CD14-positive monocyte (primary cell): ENCODE results near the gene LEPROT. TPM values are rescaled to one million over a fixed set of nuclear protein-coding genes. Genes with fewer than 3 reads are reported as not detected.

Experiments used
- DNase-seq, 3 donors: peaks; one replicate each; pipeline ENCODE4 v3.0.0-alpha.2; 2011 to 2022
- H2AFZ ChIP-seq: 2 replicates; pipeline ENCODE4 v1.6.0; 2012; ENCODE audit warnings: mild to moderate bottlenecking, low read depth, low read length, inconsistent platforms; ENCODE audit not compliant: insufficient read depth, poor library complexity, severe bottlenecking
- H3K27ac ChIP-seq, 2 donors: 1 replicate in 1 of 2; 2 replicates in 1 of 2; pipeline ENCODE4 v1.5.1; 2012 to 2013; ENCODE audit warnings: low read length in 2 of 2, control low read depth in 1 of 2, inconsistent platforms in 1 of 2, low read depth in 1 of 2, mild to moderate bottlenecking in 1 of 2
- H3K27me3 ChIP-seq, 2 donors: one replicate each; pipeline versions ENCODE4 v1.6.0 to v1.6.1; 2011 to 2013; ENCODE audit warnings: low read length in 2 of 2; ENCODE audit not compliant: control insufficient read depth in 2 of 2, insufficient read depth in 2 of 2
- H3K36me3 ChIP-seq, 2 donors: replicated peaks in 1 of 2; 1 replicate in 1 of 2; 2 replicates in 1 of 2; pipeline versions ENCODE4 v1.5.1 to v1.6.1; 2012 to 2013; ENCODE audit warnings: low read length in 2 of 2, control low read depth in 1 of 2, inconsistent platforms in 1 of 2, mild to moderate bottlenecking in 1 of 2; ENCODE audit not compliant: insufficient read depth in 2 of 2, control insufficient read depth in 1 of 2
- H3K4me1 ChIP-seq, 2 donors: 1 replicate in 1 of 2; 2 replicates in 1 of 2; pipeline versions ENCODE4 v1.5.1 to v1.6.1; 2012 to 2013; ENCODE audit warnings: low read length in 2 of 2, control low read depth in 1 of 2, inconsistent platforms in 1 of 2, mild to moderate bottlenecking in 1 of 2, moderate library complexity in 1 of 2; ENCODE audit not compliant: insufficient read depth in 2 of 2, control insufficient read depth in 1 of 2
- H3K4me2 ChIP-seq: replicated peaks from 2 replicates; pipeline ENCODE3; 2012; ENCODE audit warnings: low read length, moderate library complexity, mild to moderate bottlenecking; ENCODE audit not compliant: poor library complexity, severe bottlenecking; ENCODE audit errors: extremely low read depth
- H3K4me3 ChIP-seq, 3 experiments: fragments of 200-600 bp in 1 of 3; sonication (generic) in 1 of 3; replicated peaks in 1 of 3; 1 replicate in 2 of 3; 2 replicates in 1 of 3; pipeline ENCODE4 v1.5.1; 2011 to 2013; ENCODE audit warnings: low read length in 3 of 3, mild to moderate bottlenecking in 3 of 3, control low read depth in 2 of 3, low read depth in 2 of 3, inconsistent platforms in 1 of 3, moderate library complexity in 1 of 3
- H3K79me2 ChIP-seq: 2 replicates; pipeline ENCODE4 v1.6.0; 2012; ENCODE audit warnings: mild to moderate bottlenecking, control low read depth, inconsistent platforms, low read length, moderate library complexity; ENCODE audit not compliant: insufficient read depth
- H3K9ac ChIP-seq: 2 replicates; pipeline ENCODE4 v1.6.0; 2017; ENCODE audit warnings: low read length, mild to moderate bottlenecking; ENCODE audit not compliant: insufficient read depth, poor library complexity, severe bottlenecking
- H3K9me3 ChIP-seq, 2 donors: replicated peaks in 1 of 2; 1 replicate in 1 of 2; 2 replicates in 1 of 2; pipeline versions ENCODE4 v1.5.1 to v1.6.1; 2012 to 2013; ENCODE audit warnings: low read length in 2 of 2, control low read depth in 1 of 2; ENCODE audit not compliant: control insufficient read depth in 1 of 2, insufficient read depth in 1 of 2
- H4K20me1 ChIP-seq: 2 replicates; pipeline ENCODE4 v1.6.0; 2012; ENCODE audit warnings: mild to moderate bottlenecking, low read length, control low read depth, moderate library complexity; ENCODE audit not compliant: insufficient read depth
- H3K27ac Mint-ChIP-seq, 7 donors: one replicate each; pipeline ENCODE4 v1.8.0; 2020; ENCODE audit warnings: mild to moderate bottlenecking in 7 of 7, mixed read lengths in 7 of 7, moderate library complexity in 6 of 7, inconsistent platforms in 2 of 7
- H3K27me3 Mint-ChIP-seq, 3 donors: one replicate each; pipeline ENCODE4 v1.8.0; 2021 to 2022; ENCODE audit warnings: low read depth in 3 of 3, mild to moderate bottlenecking in 3 of 3, mixed read lengths in 3 of 3, moderate library complexity in 3 of 3, inconsistent platforms in 1 of 3
- H3K36me3 Mint-ChIP-seq, 2 donors: one replicate each; pipeline ENCODE4 v1.8.0; 2020; ENCODE audit warnings: mixed read lengths in 2 of 2, inconsistent platforms in 1 of 2, mild to moderate bottlenecking in 1 of 2
- H3K4me1 Mint-ChIP-seq: one replicate; pipeline ENCODE4 v1.8.0; 2020; ENCODE audit warnings: mild to moderate bottlenecking, mixed read lengths
- H3K4me3 Mint-ChIP-seq, 2 donors: one replicate each; pipeline ENCODE4 v1.8.0; 2020; ENCODE audit warnings: mild to moderate bottlenecking in 2 of 2, mixed read lengths in 2 of 2, moderate library complexity in 1 of 2
- H3K9me3 Mint-ChIP-seq, 7 donors: one replicate each; pipeline ENCODE4 v1.8.0; 2020 to 2022; ENCODE audit warnings: mixed read lengths in 7 of 7, mild to moderate bottlenecking in 6 of 7, moderate library complexity in 6 of 7, inconsistent platforms in 2 of 7
- CTCF ChIP-seq: fragments of 200-600 bp; IDR thresholded peaks from one replicate; pipeline ENCODE4 v1.8.0; 2022; ENCODE audit warnings: antibody characterized with exemption, mild to moderate bottlenecking
- WGBS: methylation state at CpG from one replicate; pipeline ENCODE4 v1.1.5; 2013; ENCODE audit warnings: missing lambda C conversion rate; ENCODE audit not compliant: insufficient coverage; 5-methylcytosine and 5-hydroxymethylcytosine counted together
- intact Hi-C, 2 donors: fragments of 100-400 bp; cut with micrococcal nuclease; formaldehyde crosslinking; loops; one replicate each; pipeline versions ENCODE4 v1.15.0 to v1.15.1; 2023
- polyA plus RNA-seq, 3 donors: library from polyadenylated mRNA; depleted of rRNA in 1 of 3; unstranded in 2 of 3; stranded (reverse) in 1 of 3; fragments of 300-500 nt in 2 of 3; fragments of >200 nt in 1 of 3; fragmentation: Illumina TruSeq in 2 of 3; gene quantifications; 1 replicate in 2 of 3; 2 replicates in 1 of 3; pipeline ENCODE4 v1.2.3, GENCODE V29; 2012 to 2021
- small RNA-seq: library from RNA; depleted of rRNA; stranded (forward); fragments of <200 nt; gene quantifications from one replicate; pipeline ENCODE3, GENCODE V24; 2012; ENCODE audit warnings: low read depth; ENCODE audit not compliant: insufficient read length

LEPROT gene
- polyA plus RNA-seq, 3 donors: 56.3 to 75.0 (median 74.7) TPM

GRCh38 chr1:65480684-65481405 is 60.4 kb downstream of the LEPROT start:
- no peaks in the 10 kb centered on the region for H3K79me2 ChIP-seq
- DNase-seq: no peak
- Mint-ChIP-seq H3K27ac (no peak overlapping the region), H3K9me3 (no peaks in the 10 kb centered on the region), H3K4me3 (no peak overlapping the region), H3K4me1 (no peaks in the 10 kb centered on the region), H3K36me3 (no peaks in the 10 kb centered on the region), H3K27me3 (no peaks in the 10 kb centered on the region)
- H3K9ac ChIP-seq: no peak overlapping the region
- intact Hi-C loops: no loop called here
- no peak overlapping the region for H3K4me2 ChIP-seq
- H3K4me1 ChIP-seq: no peaks in the 10 kb centered on the region
- H4K20me1 ChIP-seq: no peaks in the 10 kb centered on the region
- no peak overlapping the region for H2AFZ ChIP-seq
- H3K27me3 ChIP-seq: no peaks in the 10 kb centered on the region
- no peak overlapping the region for H3K4me3 ChIP-seq
- WGBS: 100% methylated on average over 1 of the region's 4 CpGs
- H3K27ac ChIP-seq: no peak overlapping the region
- H3K36me3 ChIP-seq: no peaks in the 10 kb centered on the region
- H3K9me3 ChIP-seq: no peaks in the 10 kb centered on the region
- TF ChIP-seq CTCF: no peak

- Histone ChIP-seq H3K4me1 (no peaks in the 10 kb centered on the region), H3K9ac (no peak overlapping the region), H3K27me3 (no peaks in the 10 kb centered on the region), H3K4me2 (no peak overlapping the region), H3K27ac (no peak overlapping the region), H3K9me3 (no peaks in the 10 kb centered on the region), H2AFZ (no peak overlapping the region), H3K79me2 (no peaks in the 10 kb centered on the region), H3K36me3 (no peaks in the 10 kb centered on the region), H3K4me3 (no peak overlapping the region), H4K20me1 (no peaks in the 10 kb centered on the region)
- no peaks in the 10 kb centered on the region for H3K27me3 Mint-ChIP-seq
- no peak overlapping the region for H3K27ac Mint-ChIP-seq
- peaks cover 0 to 2% (median 0%) of the 10 kb centered on the region in 7 donors for H3K9me3 Mint-ChIP-seq
- H3K36me3 Mint-ChIP-seq: no peaks in the 10 kb centered on the region
- intact Hi-C loops: no loop called here
- 100% methylated on average over 2 of the region's 8 CpGs for WGBS
- no peaks in the 10 kb centered on the region for H3K4me1 Mint-ChIP-seq
- H3K4me3 Mint-ChIP-seq: no peak overlapping the region
- DNase-seq: no peak
- no peak for TF ChIP-seq CTCF
These were observed 63.7 kb downstream of the LEPROT start for GRCh38 chr1:65483993-65484754.

Small RNAs within 50 kb of the gene (small RNA-seq; reads per million reads assigned to genes)
- not detected for gene RNU2-15P

Other genes starting within 250 kb of the LEPROT start
- gene DNAJC6, start 111.1 kb upstream of the LEPROT start, polyA plus RNA-seq: under 1 TPM in 1 of 3 donors, not detected in 2; 0.05 TPM
- gene LEPR, start within 50 bp of the LEPROT start, polyA plus RNA-seq: 1 to 10 TPM in 2 of 3 donors, under 1 TPM in 1; 0.85 to 3.0 (median 1.0) TPM